Smooth muscle cell of bladder (primary cell): Measurements from ENCODE around the gene DCK. TPM values are rescaled to one million over a fixed set of nuclear protein-coding genes. Genes with fewer than 3 reads are reported as not detected.

Experiments
- total RNA-seq: library from RNA; depleted of rRNA; stranded (reverse); fragments of >200 nt; gene quantifications from 2 replicates; pipeline ENCODE4 v1.2.3, GENCODE V29; 2014

The DCK gene
- 6.4 and 7.1 TPM in 2 replicates for total RNA-seq

GRCh38 chr4:70993181-70994068 is at the start of gene DCK:
Gene DCK, plus strand, starts transcription at chr4:70993649. Its CDS starts 187 bp downstream, at chr4:70993836.

Other genes with a start within 250 kb of the DCK start
- 68.6 and 78.3 TPM in 2 replicates for gene GRSF1, start 153.8 kb upstream of the DCK start, total RNA-seq
- gene MOB1B, start 91.3 kb upstream of the DCK start, total RNA-seq = 7.8 and 8.6 TPM in 2 replicates